GM12878 (cell line): Measurements from ENCODE around the gene TNFRSF1A. TPM values are rescaled to one million over a fixed set of nuclear protein-coding genes. Genes with fewer than 3 reads are reported as not detected.

Source experiments
- ATAC-seq: fragments of 200-7000 bp; cut with Tn5 transposase; 3 replicates; pipeline ENCODE4 v1.9.1; 2020; ENCODE audit warnings: mild to moderate bottlenecking, moderate library complexity
- BruUV-seq: library from RNA; stranded (reverse); fragments of 400-500 nt; replicated peaks from 2 replicates; lab custom pipeline; 2021; lab: Mats Ljungman, UMichigan
- CTCF ChIA-PET: fragments of 300-600 bp; sonication (Branson Sonifier 250); formaldehyde crosslinking; extraction: SDS; loops from one replicate; lab custom pipeline; 2021; ENCODE audit warnings: inconsistent platforms; lab: Yijun Ruan, JAX
- POLR2A ChIA-PET: fragments of 350-600 bp; formaldehyde crosslinking; extraction: SDS; loops from one replicate; lab custom pipeline; 2021; ENCODE audit warnings: inconsistent platforms; lab: Charles Lee
- RAD21 ChIA-PET: fragments of 300-600 bp; sonication (Branson Sonifier 250); formaldehyde crosslinking; loops from one replicate; lab custom pipeline; 2023; ENCODE audit warnings: antibody characterized with exemption; ENCODE audit not compliant: unreplicated experiment; lab: Charles Lee
- SMC1A ChIA-PET: fragments of 300-600 bp; sonication (Branson Sonifier 250); formaldehyde crosslinking; loops from one replicate; lab custom pipeline; 2023; ENCODE audit not compliant: unreplicated experiment, uncharacterized antibody; lab: Charles Lee
- DNase-seq: peaks from one replicate; pipeline ENCODE4 v3.0.0-alpha.2; 2011; ENCODE audit warnings: low read depth, low spot score
- FAIRE-seq: peaks from 3 replicates; lab custom pipeline; 2011; peaks lifted over from hg19 to GRCh38; lab: Jason Lieb, UNC
- H2AFZ ChIP-seq: 2 replicates; pipeline ENCODE4 v1.6.0; 2011; ENCODE audit warnings: low read depth, low read length, control low read depth; ENCODE audit not compliant: control insufficient read depth
- H3K27ac ChIP-seq: 2 replicates; pipeline ENCODE4 v1.5.1; 2011; ENCODE audit warnings: control low read depth; ENCODE audit not compliant: control insufficient read depth, insufficient read depth
- H3K27me3 ChIP-seq, 2 experiments: replicated peaks in 1 of 2; 2 replicates each; pipeline versions ENCODE4 v1.6.0 to v1.6.1; 2011; ENCODE audit warnings: low read length in 1 of 2; ENCODE audit not compliant: control insufficient read depth in 2 of 2, insufficient read depth in 2 of 2
- H3K36me3 ChIP-seq, 2 experiments: 2 replicates each; pipeline ENCODE4 v1.5.1; 2011; ENCODE audit warnings: low read length in 1 of 2; ENCODE audit not compliant: control insufficient read depth in 2 of 2, insufficient read depth in 2 of 2
- H3K4me1 ChIP-seq: 2 replicates; pipeline ENCODE4 v1.6.1; 2011; ENCODE audit warnings: mild to moderate bottlenecking, low read length, moderate library complexity, mixed read lengths; ENCODE audit not compliant: control insufficient read depth, insufficient read depth
- H3K4me2 ChIP-seq: 2 replicates; pipeline ENCODE4 v1.6.0; 2011; ENCODE audit warnings: control low read depth; ENCODE audit not compliant: control insufficient read depth, insufficient read depth
- H3K4me3 ChIP-seq: fragments of 200-600 bp; sonication (generic); 2 replicates; pipeline ENCODE4 v1.5.1; 2016
- H3K79me2 ChIP-seq: 2 replicates; pipeline ENCODE4 v1.6.0; 2011; ENCODE audit warnings: low read length; ENCODE audit not compliant: control insufficient read depth, insufficient read depth
- H3K9ac ChIP-seq: 2 replicates; pipeline ENCODE4 v1.8.0; 2011; ENCODE audit warnings: low read length, control low read depth, mixed read lengths; ENCODE audit not compliant: control insufficient read depth, insufficient read depth
- H3K9me3 ChIP-seq: replicated peaks from 3 replicates; pipeline ENCODE4 v1.5.1; 2011; ENCODE audit warnings: mild to moderate bottlenecking, low read length; ENCODE audit not compliant: control insufficient read depth, insufficient read depth
- H4K20me1 ChIP-seq: 2 replicates; pipeline ENCODE4 v1.6.0; 2011; ENCODE audit not compliant: control insufficient read depth, insufficient read depth
- HDAC6 ChIP-seq: fragments of 200-600 bp; sonication (generic); IDR thresholded peaks from one replicate; pipeline ENCODE4 v1.8.0; 2017; ENCODE audit warnings: antibody characterized with exemption; ENCODE audit not compliant: unreplicated experiment
- IRF4 ChIP-seq: IDR thresholded peaks from 2 replicates; pipeline ENCODE4 v1.6.1; 2011; ENCODE audit warnings: low read depth, low read length
- KLF5 ChIP-seq: fragments of 450-650 bp; IDR thresholded peaks from 2 replicates; pipeline ENCODE4 v1.6.1; 2014; ENCODE audit warnings: mild to moderate bottlenecking; ENCODE audit not compliant: partially characterized antibody
- NBN ChIP-seq: fragments of 450-650 bp; IDR thresholded peaks from 2 replicates; pipeline ENCODE4 v1.6.1; 2016
- PBX3 ChIP-seq: IDR thresholded peaks from 2 replicates; pipeline ENCODE4 v1.6.1; 2011; ENCODE audit warnings: mild to moderate bottlenecking, low read depth, low read length, moderate library complexity; ENCODE audit not compliant: insufficient replicate concordance
- PKNOX1 ChIP-seq: fragments of 450-650 bp; IDR thresholded peaks from 2 replicates; pipeline ENCODE4 v1.6.1; 2016; ENCODE audit warnings: mild to moderate bottlenecking
- POLR2AphosphoS5 ChIP-seq: IDR thresholded peaks from 2 replicates; pipeline ENCODE4 v1.6.1; 2011; ENCODE audit warnings: mild to moderate bottlenecking, low read length, inconsistent platforms
- PRDM15 ChIP-seq: fragments of 450-650 bp; formaldehyde crosslinking; IDR thresholded peaks from 2 replicates; pipeline ENCODE4 v1.4.0; 2020; ENCODE audit warnings: mild to moderate bottlenecking, moderate library complexity
- RAD51 ChIP-seq: fragments of 450-650 bp; IDR thresholded peaks from 2 replicates; pipeline ENCODE4 v1.6.1; 2016; ENCODE audit warnings: moderate library complexity, mild to moderate bottlenecking, inconsistent platforms
- SKIL ChIP-seq: fragments of 450-650 bp; IDR thresholded peaks from 2 replicates; pipeline ENCODE4 v1.6.1; 2017; ENCODE audit warnings: mild to moderate bottlenecking, low read depth, inconsistent platforms; ENCODE audit not compliant: poor library complexity, severe bottlenecking
- SUZ12 ChIP-seq: fragments of 200-600 bp; sonication (generic); IDR thresholded peaks from one replicate; pipeline ENCODE4 v1.6.1; 2018; ENCODE audit warnings: antibody characterized with exemption, mild to moderate bottlenecking; ENCODE audit not compliant: unreplicated experiment
- ZNF622 ChIP-seq: fragments of 450-650 bp; IDR thresholded peaks from 2 replicates; pipeline ENCODE4 v1.6.1; 2017; ENCODE audit warnings: mild to moderate bottlenecking, inconsistent platforms
- WGBS: methylation state at CpG from one replicate; pipeline ENCODE4 v1.1.6; 2016; ENCODE audit warnings: low lambda C conversion rate; ENCODE audit not compliant: insufficient replicate concordance, insufficient coverage; ENCODE audit errors: missing lambda C conversion rate; 5-methylcytosine and 5-hydroxymethylcytosine counted together
- in situ Hi-C: fragments of 300-500 bp; cut with MboI; formaldehyde crosslinking; loops from 9 replicates; pipeline ENCODE4 v1.14.3; 2018; ENCODE audit warnings: mixed read lengths
- intact Hi-C: fragments of 100-400 bp; cut with micrococcal nuclease; formaldehyde crosslinking; loops from one replicate; pipeline ENCODE4 v1.14.2; 2022; ENCODE audit not compliant: unreplicated experiment
- polyA plus RNA-seq, 11 experiments: library from polyadenylated mRNA; depleted of rRNA in 4 of 11; unstranded in 6 of 11; stranded (reverse) in 5 of 11; fragments of >200 nt; fragmentation: Nextera tagmentation in 4 of 11; fragmentation: Illumina TruSeq in 1 of 11; extraction: Ambion mirVana in 4 of 11; extraction: Trizol in 1 of 11; gene quantifications; 1 replicate in 1 of 11; 2 replicates in 10 of 11; pipeline versions ENCODE4 v1.2.1 to v1.2.3, GENCODE V29; 2011 to 2016; ENCODE audit warnings: inconsistent platforms in 2 of 11, missing spikeins in 2 of 11, low read depth in 1 of 11
- total RNA-seq, 4 experiments: library from RNA; depleted of rRNA in 3 of 4; stranded (reverse); fragments of >200 nt in 3 of 4; fragmentation: Illumina TruSeq in 1 of 4; extraction: Trizol in 1 of 4; gene quantifications; 2 replicates each; pipeline versions ENCODE4 v1.2.1 to v1.2.3, GENCODE V29; 2013 to 2021

The TNFRSF1A gene
- total and polyA plus RNA-seq, 10 of the 15 experiments (the other 5 are each of a cell fraction or from before 2014, with no cell fraction given), result 0.24 to 16.5 (median 13.0) TPM

GRCh38 chr12:6360080-6360571, 18.2 kb upstream of the TNFRSF1A start:
- ChIA-PET CTCF (interaction anchor here (1.5 to 1.8 kb wide), 2 partner anchors 25 to 105 kb away, joined by 4 to 5 read pairs; no protein-coding TSS in a partner anchor), POLR2A (interaction anchor here (0.7 to 1.1 kb wide), 2 partner anchors 15 to 160 kb away, joined by 3 to 7 read pairs; partner anchors contain the start of gene CD9), RAD21 (no interaction called here), SMC1A (no interaction called here)
- no peaks in the 10 kb centered on the region; the same call in 1 of the 2 replicates for H3K4me1 ChIP-seq
- no peak overlapping the region for H2AFZ ChIP-seq
- in situ Hi-C loops (no loop called here), intact Hi-C loops (no loop called here)
- H3K27me3 ChIP-seq, result no peaks in the 10 kb centered on the region; a peak in 1 of 4 replicates
- no peak overlapping the region for H3K4me3 ChIP-seq
- no peak overlapping the region for H3K27ac ChIP-seq
- no peaks in the 10 kb centered on the region for H3K9me3 ChIP-seq
- no TSS peak for BruUV-seq
- no peaks in the 10 kb centered on the region for H3K36me3 ChIP-seq
- WGBS, result 36% methylated on average over 7 of the region's 7 CpGs
- no peaks in the 10 kb centered on the region for H4K20me1 ChIP-seq
- no peak for DNase-seq
- no peaks in the 10 kb centered on the region for H3K79me2 ChIP-seq
- no peak for TF ChIP-seq ZNF622
- no peak for TF ChIP-seq HDAC6
- no peak for TF ChIP-seq SKIL
- TF ChIP-seq PRDM15 (CRISPR knock-in tag), result no peak
- TF ChIP-seq SUZ12, result no peak
- TF ChIP-seq IRF4, result no peak
- TF ChIP-seq POLR2AphosphoS5, result no peak
- TF ChIP-seq RAD51, result no peak
- no peak for TF ChIP-seq PKNOX1
- TF ChIP-seq PBX3, result no peak
- TF ChIP-seq KLF5, result no peak
- TF ChIP-seq NBN, result no peak
- TF ChIP-seq, all 136 proteins: peak for 0
- Histone ChIP-seq H3K9ac (no peak overlapping the region), H3K4me2 (no peak overlapping the region)
- FAIRE-seq (no peak), ATAC-seq (no peak; the same call in 2 of the 3 replicates)
